ENCODE measurements around the gene TTC32. TPM values are rescaled to one million over a fixed set of nuclear protein-coding genes. Genes with fewer than 3 reads are reported as not detected.
"Not testable (repeated sequence)": the region's sequence is repeated elsewhere in the genome, so short reads cannot be mapped to it uniquely, and the experiment has no call there.

Gene TTC32
- total and polyA plus RNA-seq, 2 donors from 2014 or later, result 8.6 to 17.7 TPM

GRCh38 chr2:19929226-19929625 is 27.4 kb upstream of the TTC32 start:
- Histone ChIP-seq H3K27me3 (ENCODE audit: control insufficient read depth, insufficient read depth, low read length) (no peaks in the 10 kb centered on the region), H3K9me3 (ENCODE audit: control insufficient read depth in 2 of 3, insufficient read depth in 1 of 3, low read length in 3 of 3) (peaks cover 2 to 11% (median 3%) of the 10 kb centered on the region in 3 donors), H3K27ac (ENCODE audit: low read depth in 2 of 2, low read length in 2 of 2) (no peak overlapping the region), H3K4me3 (ENCODE audit: low read length in 3 of 3) (no peak overlapping the region), H3K9ac (ENCODE audit: low read length in 3 of 3) (no peak overlapping the region), H3K4me1 (ENCODE audit: control insufficient read depth in 2 of 3, insufficient read depth in 2 of 3, low read depth in 1 of 3, low read length in 3 of 3) (peaks cover 0 to 5% (median 0%) of the 10 kb centered on the region in 3 donors), H3K36me3 (ENCODE audit: control insufficient read depth in 2 of 3, insufficient read depth in 3 of 3, low read length in 3 of 3) (peaks cover 3 to 19% (median 5%) of the 10 kb centered on the region in 3 donors)
- intact Hi-C loops (cut with DNase I), result no loop called here
- DNase-seq (no peak), FAIRE-seq (no peak)
- TF ChIP-seq, protein P1, sequence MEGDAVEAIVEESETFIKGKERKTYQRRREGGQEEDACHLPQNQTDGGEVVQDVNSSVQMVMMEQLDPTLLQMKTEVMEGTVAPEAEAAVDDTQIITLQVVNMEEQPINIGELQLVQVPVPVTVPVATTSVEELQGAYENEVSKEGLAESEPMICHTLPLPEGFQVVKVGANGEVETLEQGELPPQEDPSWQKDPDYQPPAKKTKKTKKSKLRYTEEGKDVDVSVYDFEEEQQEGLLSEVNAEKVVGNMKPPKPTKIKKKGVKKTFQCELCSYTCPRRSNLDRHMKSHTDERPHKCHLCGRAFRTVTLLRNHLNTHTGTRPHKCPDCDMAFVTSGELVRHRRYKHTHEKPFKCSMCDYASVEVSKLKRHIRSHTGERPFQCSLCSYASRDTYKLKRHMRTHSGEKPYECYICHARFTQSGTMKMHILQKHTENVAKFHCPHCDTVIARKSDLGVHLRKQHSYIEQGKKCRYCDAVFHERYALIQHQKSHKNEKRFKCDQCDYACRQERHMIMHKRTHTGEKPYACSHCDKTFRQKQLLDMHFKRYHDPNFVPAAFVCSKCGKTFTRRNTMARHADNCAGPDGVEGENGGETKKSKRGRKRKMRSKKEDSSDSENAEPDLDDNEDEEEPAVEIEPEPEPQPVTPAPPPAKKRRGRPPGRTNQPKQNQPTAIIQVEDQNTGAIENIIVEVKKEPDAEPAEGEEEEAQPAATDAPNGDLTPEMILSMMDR (IDR thresholded peaks at IDR 0.05; ENCODE audit: borderline replicate concordance, extremely low read depth, insufficient read depth), result no peak

DNA sequence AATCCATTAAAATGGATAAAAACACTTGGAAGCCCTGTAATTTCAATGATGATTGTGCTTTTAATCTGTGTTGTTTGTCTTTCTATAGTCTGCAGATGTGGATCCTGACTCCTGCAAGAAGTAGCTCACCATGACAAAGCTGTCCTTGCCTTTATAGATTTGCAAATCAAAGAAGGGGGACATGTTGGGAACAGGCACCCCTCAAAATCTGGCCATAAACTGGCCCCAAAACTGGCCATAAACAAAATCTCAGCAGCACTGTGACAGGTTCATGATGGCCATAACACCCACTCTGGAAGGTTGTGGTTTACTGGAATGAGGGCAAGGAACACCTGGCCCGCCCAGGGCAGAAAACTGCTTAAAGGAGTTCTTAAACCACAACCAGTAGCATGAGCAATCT is 26.0 kb upstream of the TTC32 start:
- H3K4me1 ChIP-seq (ENCODE audit: control insufficient read depth in 2 of 3, insufficient read depth in 2 of 3, low read depth in 1 of 3, low read length in 3 of 3); H3K9ac ChIP-seq (ENCODE audit: low read length in 3 of 3); H3K27ac ChIP-seq (ENCODE audit: low read depth in 2 of 2, low read length in 2 of 2); FAIRE-seq; DNase-seq; H3K27me3 ChIP-seq (ENCODE audit: control insufficient read depth, insufficient read depth, low read length); H3K4me3 ChIP-seq (ENCODE audit: low read length in 3 of 3); intact Hi-C loops (cut with DNase I): not testable (repeated sequence)
- peaks cover 3 to 19% (median 5%) of the 10 kb centered on the region in 3 donors for H3K36me3 ChIP-seq (ENCODE audit: control insufficient read depth in 2 of 3, insufficient read depth in 3 of 3, low read length in 3 of 3)
- H3K9me3 ChIP-seq (ENCODE audit: control insufficient read depth in 2 of 3, insufficient read depth in 1 of 3, low read length in 3 of 3), result peaks cover 2 to 11% (median 3%) of the 10 kb centered on the region in 3 donors

DNA sequence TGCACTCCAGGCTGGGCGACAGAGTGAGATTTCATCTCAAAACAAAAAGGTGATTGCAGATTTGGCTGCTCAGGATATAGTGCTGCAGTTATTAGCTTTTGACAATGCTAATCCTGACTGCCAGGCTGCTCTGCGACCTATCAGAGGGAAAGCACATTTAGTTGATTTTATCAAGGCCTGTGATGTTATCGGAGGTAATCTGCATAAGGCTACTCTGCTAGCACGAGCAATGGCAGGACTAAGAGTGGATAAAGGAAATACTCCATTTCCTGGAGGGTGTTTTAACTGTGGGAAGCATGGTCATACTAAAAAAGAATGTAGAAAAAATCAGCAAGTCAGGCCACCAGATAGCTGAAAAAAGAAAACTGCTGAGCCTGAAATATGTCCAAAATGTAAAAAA is 22.7 kb upstream of the TTC32 start:
- H3K4me3 ChIP-seq (ENCODE audit: low read length in 3 of 3); H3K27me3 ChIP-seq (ENCODE audit: control insufficient read depth, insufficient read depth, low read length); H3K4me1 ChIP-seq (ENCODE audit: control insufficient read depth in 2 of 3, insufficient read depth in 2 of 3, low read depth in 1 of 3, low read length in 3 of 3); FAIRE-seq; DNase-seq; H3K9ac ChIP-seq (ENCODE audit: low read length in 3 of 3); intact Hi-C loops (cut with DNase I); H3K27ac ChIP-seq (ENCODE audit: low read depth in 2 of 2, low read length in 2 of 2); H3K36me3 ChIP-seq (ENCODE audit: control insufficient read depth in 2 of 3, insufficient read depth in 3 of 3, low read length in 3 of 3): not testable (repeated sequence)
- H3K9me3 ChIP-seq (ENCODE audit: control insufficient read depth in 2 of 3, insufficient read depth in 1 of 3, low read length in 3 of 3), result peaks cover 2 to 11% (median 3%) of the 10 kb centered on the region in 3 donors

GRCh38 chr2:19922188-19922587 is 20.4 kb upstream of the TTC32 start:
- H3K27ac ChIP-seq (ENCODE audit: low read depth in 2 of 2, low read length in 2 of 2); H3K27me3 ChIP-seq (ENCODE audit: control insufficient read depth, insufficient read depth, low read length); H3K9me3 ChIP-seq (ENCODE audit: control insufficient read depth in 2 of 3, insufficient read depth in 1 of 3, low read length in 3 of 3); H3K36me3 ChIP-seq (ENCODE audit: control insufficient read depth in 2 of 3, insufficient read depth in 3 of 3, low read length in 3 of 3); H3K4me1 ChIP-seq (ENCODE audit: control insufficient read depth in 2 of 3, insufficient read depth in 2 of 3, low read depth in 1 of 3, low read length in 3 of 3); intact Hi-C loops (cut with DNase I); H3K4me3 ChIP-seq (ENCODE audit: low read length in 3 of 3); DNase-seq; H3K9ac ChIP-seq (ENCODE audit: low read length in 3 of 3); FAIRE-seq: not testable (repeated sequence)

DNA sequence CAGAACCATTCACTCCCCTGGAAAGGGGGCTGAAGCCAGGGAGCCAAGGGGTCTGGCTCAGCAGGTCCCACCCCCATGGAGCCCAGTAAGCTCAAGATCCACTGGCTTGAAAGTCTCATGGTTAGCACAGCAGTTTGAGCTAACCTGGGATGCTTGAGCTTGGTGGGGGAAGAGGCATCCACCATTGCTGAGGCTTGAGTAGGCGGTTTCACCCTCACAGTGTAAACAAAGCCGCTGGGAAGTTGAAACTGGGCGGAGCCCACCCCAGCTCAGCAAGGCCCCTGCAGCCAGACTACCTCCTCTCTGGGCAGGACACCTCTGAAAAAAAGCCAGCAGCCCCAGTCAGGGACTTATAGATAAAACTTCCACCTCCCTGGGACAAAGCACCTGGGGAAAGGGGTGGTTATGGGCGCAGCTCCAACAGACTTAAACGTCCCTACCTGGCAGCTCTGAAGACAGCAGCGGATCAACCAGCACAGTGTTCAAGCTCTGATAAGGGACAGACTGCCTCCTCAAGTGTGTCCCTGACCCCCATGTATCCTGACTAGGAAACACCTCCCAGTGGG is 14.7 kb upstream of the TTC32 start:
- DNase-seq (no peak), FAIRE-seq (no peak)
- Histone ChIP-seq H3K27ac (ENCODE audit: low read depth in 2 of 2, low read length in 2 of 2) (no peak overlapping the region), H3K4me1 (ENCODE audit: control insufficient read depth in 2 of 3, insufficient read depth in 2 of 3, low read depth in 1 of 3, low read length in 3 of 3) (no peaks in the 10 kb centered on the region), H3K4me3 (ENCODE audit: low read length in 3 of 3) (no peak overlapping the region), H3K9me3 (ENCODE audit: control insufficient read depth in 2 of 3, insufficient read depth in 1 of 3, low read length in 3 of 3) (no peaks in the 10 kb centered on the region), H3K9ac (ENCODE audit: low read length in 3 of 3) (no peak overlapping the region), H3K27me3 (ENCODE audit: control insufficient read depth, insufficient read depth, low read length) (no peaks in the 10 kb centered on the region), H3K36me3 (ENCODE audit: control insufficient read depth in 2 of 3, insufficient read depth in 3 of 3, low read length in 3 of 3) (peaks cover 0 to 3% (median 0%) of the 10 kb centered on the region in 3 donors)
- intact Hi-C loops (cut with DNase I), result no loop called here
- TF ChIP-seq, protein P1 (IDR thresholded peaks at IDR 0.05; ENCODE audit: borderline replicate concordance, extremely low read depth, insufficient read depth), result no peak

All from kidney (tissue), 14 donors.